ENCODE results near the gene IL2RA.
A peak's percentile ranks its signal among the peaks of the same experiment; 100 is the strongest.

Gene IL2RA

GRCh38 chr10:6056411-6057135 is 5.6 kb downstream of the IL2RA start:
- Mint-ChIP-seq H3K9me3 (no peaks in the 10 kb centered on the region), H3K4me1 (ENCODE audit: low read depth) (peaks cover 72% of the 10 kb centered on the region), H3K4me3 (peak overlapping the region; percentile 92), H3K36me3 (ENCODE audit: low read depth) (peaks cover 95% of the 10 kb centered on the region), H3K27ac (peak overlapping the region; percentile 99), H3K27me3 (no peaks in the 10 kb centered on the region)
- peak; percentile 38 for DNase-seq

GRCh38 chr10:6055929-6056328 is 6.2 kb downstream of the IL2RA start:
- no peak for DNase-seq
- Mint-ChIP-seq H3K27me3 (no peaks in the 10 kb centered on the region), H3K27ac (peak overlapping the region; percentile 99), H3K36me3 (ENCODE audit: low read depth) (peaks cover 92% of the 10 kb centered on the region), H3K9me3 (no peaks in the 10 kb centered on the region), H3K4me3 (peak overlapping the region; percentile 92), H3K4me1 (ENCODE audit: low read depth) (peaks cover 76% of the 10 kb centered on the region)

GRCh38 chr10:6054884-6055283 is 7.3 kb downstream of the IL2RA start:
- H3K27ac Mint-ChIP-seq: peak overlapping the region; percentile 99
- H3K4me1 Mint-ChIP-seq (ENCODE audit: low read depth): peaks cover 86% of the 10 kb centered on the region
- peak; percentile 42 for DNase-seq
- peak overlapping the region; percentile 77 for H3K4me3 Mint-ChIP-seq
- no peaks in the 10 kb centered on the region for H3K27me3 Mint-ChIP-seq
- no peaks in the 10 kb centered on the region for H3K9me3 Mint-ChIP-seq
- H3K36me3 Mint-ChIP-seq (ENCODE audit: low read depth): peaks cover 92% of the 10 kb centered on the region

GRCh38 chr10:6053816-6054631 is 8.1 kb downstream of the IL2RA start:
- H3K9me3 Mint-ChIP-seq: no peaks in the 10 kb centered on the region
- no peaks in the 10 kb centered on the region for H3K27me3 Mint-ChIP-seq

GRCh38 chr10:6053303-6053702 is 8.9 kb downstream of the IL2RA start:
- Mint-ChIP-seq H3K27ac (peak overlapping the region; percentile 99), H3K4me3 (peak overlapping the region; percentile 77), H3K27me3 (no peaks in the 10 kb centered on the region), H3K9me3 (no peaks in the 10 kb centered on the region), H3K4me1 (ENCODE audit: low read depth) (peaks cover 93% of the 10 kb centered on the region), H3K36me3 (ENCODE audit: low read depth) (peaks cover 92% of the 10 kb centered on the region)
- no peak for DNase-seq

More at GRCh38 chr10:6053816-6054631, 8.1 kb downstream of the IL2RA start:
- H3K4me3 Mint-ChIP-seq: peak overlapping the region; percentile 77
- H3K36me3 Mint-ChIP-seq (ENCODE audit: low read depth): peaks cover 92% of the 10 kb centered on the region
- H3K4me1 Mint-ChIP-seq (ENCODE audit: low read depth): peaks cover 92% of the 10 kb centered on the region
- peak overlapping the region; percentile 99 for H3K27ac Mint-ChIP-seq
- DNase-seq: peak; percentile 63

- H3K27me3 Mint-ChIP-seq: no peaks in the 10 kb centered on the region
- H3K27ac Mint-ChIP-seq: peak overlapping the region; percentile 99
- H3K4me3 Mint-ChIP-seq: peak overlapping the region; percentile 77
- DNase-seq: peak; percentile 89
- H3K9me3 Mint-ChIP-seq: no peaks in the 10 kb centered on the region
- H3K36me3 Mint-ChIP-seq (ENCODE audit: low read depth): peaks cover 91% of the 10 kb centered on the region
- peaks cover 91% of the 10 kb centered on the region for H3K4me1 Mint-ChIP-seq (ENCODE audit: low read depth)
These were observed 9.6 kb downstream of the IL2RA start for GRCh38 chr10:6052247-6053221.

- Mint-ChIP-seq H3K9me3 (no peaks in the 10 kb centered on the region), H3K4me1 (ENCODE audit: low read depth) (peaks cover 89% of the 10 kb centered on the region), H3K27ac (peak overlapping the region; percentile 99), H3K4me3 (peak overlapping the region; percentile 77), H3K36me3 (ENCODE audit: low read depth) (peaks cover 89% of the 10 kb centered on the region), H3K27me3 (no peaks in the 10 kb centered on the region)
- DNase-seq: peak; percentile 90
These were observed 11.2 kb downstream of the IL2RA start for GRCh38 chr10:6050801-6051445.

- peak overlapping the region; percentile 99 for H3K27ac Mint-ChIP-seq
- DNase-seq: peak; percentile 29
These were observed 13.2 kb downstream of the IL2RA start for GRCh38 chr10:6049031-6049400.

GRCh38 chr10:6048281-6049030 is 13.7 kb downstream of the IL2RA start:
- Mint-ChIP-seq H3K27ac (peak overlapping the region; percentile 99), H3K36me3 (ENCODE audit: low read depth) (peaks cover 91% of the 10 kb centered on the region), H3K4me1 (ENCODE audit: low read depth) (peaks cover 91% of the 10 kb centered on the region), H3K4me3 (peak overlapping the region; percentile 77), H3K27me3 (no peaks in the 10 kb centered on the region), H3K9me3 (no peaks in the 10 kb centered on the region)
- DNase-seq: peak; percentile 40

More at GRCh38 chr10:6049031-6049400, 13.2 kb downstream of the IL2RA start:
- H3K9me3 Mint-ChIP-seq: no peaks in the 10 kb centered on the region
- no peaks in the 10 kb centered on the region for H3K27me3 Mint-ChIP-seq
- H3K4me3 Mint-ChIP-seq: peak overlapping the region; percentile 77
- H3K36me3 Mint-ChIP-seq (ENCODE audit: low read depth): peaks cover 91% of the 10 kb centered on the region
- H3K4me1 Mint-ChIP-seq (ENCODE audit: low read depth): peaks cover 91% of the 10 kb centered on the region

- Mint-ChIP-seq H3K27ac (peak overlapping the region; percentile 99), H3K9me3 (no peaks in the 10 kb centered on the region), H3K27me3 (no peaks in the 10 kb centered on the region), H3K4me1 (ENCODE audit: low read depth) (peaks cover 91% of the 10 kb centered on the region), H3K4me3 (peak overlapping the region; percentile 77), H3K36me3 (ENCODE audit: low read depth) (peaks cover 92% of the 10 kb centered on the region)
- peak; percentile 50 for DNase-seq
These were observed 14.3 kb downstream of the IL2RA start for GRCh38 chr10:6047847-6048246.

- Mint-ChIP-seq H3K27me3 (no peaks in the 10 kb centered on the region), H3K9me3 (no peaks in the 10 kb centered on the region), H3K27ac (peak overlapping the region; percentile 99), H3K36me3 (ENCODE audit: low read depth) (peaks cover 92% of the 10 kb centered on the region), H3K4me1 (ENCODE audit: low read depth) (peaks cover 89% of the 10 kb centered on the region), H3K4me3 (peak overlapping the region; percentile 73)
- peak; percentile 38 for DNase-seq
These were observed 15.2 kb downstream of the IL2RA start for GRCh38 chr10:6046773-6047611.

GRCh38 chr10:6045878-6046772 is 16.0 kb downstream of the IL2RA start:
- no peaks in the 10 kb centered on the region for H3K27me3 Mint-ChIP-seq
- H3K9me3 Mint-ChIP-seq: no peaks in the 10 kb centered on the region
- peak overlapping the region; percentile 99 for H3K27ac Mint-ChIP-seq
- H3K36me3 Mint-ChIP-seq (ENCODE audit: low read depth): peaks cover 96% of the 10 kb centered on the region
- peak overlapping the region; percentile 73 for H3K4me3 Mint-ChIP-seq
- peaks cover 91% of the 10 kb centered on the region for H3K4me1 Mint-ChIP-seq (ENCODE audit: low read depth)
- DNase-seq: peak; percentile 48
